NCI-H128 (cell line): Measurements from ENCODE around the gene SSR2.

Source experiments
- DNase-seq: peaks from one replicate; lab custom pipeline; 2025; ENCODE audit not compliant: unreplicated experiment; lab: John Stamatoyannopoulos, UW

Gene SSR2

DNA sequence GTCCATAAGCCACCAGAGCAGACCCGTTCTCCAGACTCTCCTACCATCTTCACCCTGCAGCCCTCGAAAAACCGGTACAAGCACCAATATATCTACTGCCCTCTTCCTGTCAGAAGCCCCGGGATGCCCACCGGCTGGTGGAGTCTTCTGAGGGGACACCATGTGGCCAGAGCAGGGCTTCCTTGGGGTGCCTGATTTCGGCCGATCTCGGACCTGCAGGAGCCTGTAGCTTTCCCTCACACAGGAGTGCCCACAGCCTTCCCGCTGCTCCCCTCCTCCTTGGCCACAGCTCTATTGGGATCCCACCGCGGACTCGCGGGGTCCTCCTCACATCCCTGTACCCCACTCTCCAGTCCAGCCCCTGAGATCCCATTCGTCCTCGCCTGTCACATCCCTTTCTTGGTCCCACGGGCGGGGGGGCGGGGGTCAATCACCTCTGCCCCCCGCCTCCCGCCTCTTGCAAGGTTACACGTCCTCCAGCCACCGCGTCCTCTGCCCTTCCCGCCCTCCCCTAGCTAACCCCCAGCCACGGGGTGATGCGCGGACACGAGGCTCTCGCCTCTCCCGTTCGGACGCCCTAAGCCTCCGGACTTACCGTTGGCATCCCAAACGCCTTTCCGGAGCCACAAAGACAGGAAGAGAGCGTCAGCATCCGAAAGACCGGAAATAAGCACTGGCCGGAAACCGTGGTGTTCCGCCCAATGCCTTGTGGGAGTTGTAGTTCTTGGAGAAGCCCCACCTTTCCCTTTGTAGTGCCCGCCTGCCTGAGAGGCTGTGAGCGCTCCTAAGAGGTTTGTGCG is at the start of gene SSR2:
Gene SSR2, minus strand, starts transcription at position 659 of the 800 bp plus-strand sequence. CDS start 784 bp downstream, outside the sequence.
- DNase-seq = peak; percentile 85

DNA sequence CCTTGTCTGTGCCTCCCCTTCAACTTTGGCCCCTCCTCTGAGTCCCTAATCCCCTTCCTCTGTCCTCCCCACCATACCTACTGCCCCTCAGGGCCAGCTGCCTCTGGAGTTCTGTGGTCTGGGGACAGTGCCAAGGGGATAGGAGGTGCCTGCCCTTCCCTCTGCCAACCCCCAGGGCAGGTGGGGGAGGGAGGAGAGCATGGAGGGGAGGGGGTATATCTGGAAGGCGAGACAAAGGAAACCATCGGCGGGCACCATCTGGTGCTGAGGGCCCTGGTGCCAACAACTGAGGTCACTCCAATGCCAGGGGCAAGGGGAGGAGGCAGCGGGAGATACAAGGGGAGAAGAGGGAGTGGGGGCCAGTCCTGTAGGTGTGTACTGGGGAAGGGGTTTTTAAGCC is 49.8 kb upstream of the SSR2 start:
- DNase-seq = no peak

DNA sequence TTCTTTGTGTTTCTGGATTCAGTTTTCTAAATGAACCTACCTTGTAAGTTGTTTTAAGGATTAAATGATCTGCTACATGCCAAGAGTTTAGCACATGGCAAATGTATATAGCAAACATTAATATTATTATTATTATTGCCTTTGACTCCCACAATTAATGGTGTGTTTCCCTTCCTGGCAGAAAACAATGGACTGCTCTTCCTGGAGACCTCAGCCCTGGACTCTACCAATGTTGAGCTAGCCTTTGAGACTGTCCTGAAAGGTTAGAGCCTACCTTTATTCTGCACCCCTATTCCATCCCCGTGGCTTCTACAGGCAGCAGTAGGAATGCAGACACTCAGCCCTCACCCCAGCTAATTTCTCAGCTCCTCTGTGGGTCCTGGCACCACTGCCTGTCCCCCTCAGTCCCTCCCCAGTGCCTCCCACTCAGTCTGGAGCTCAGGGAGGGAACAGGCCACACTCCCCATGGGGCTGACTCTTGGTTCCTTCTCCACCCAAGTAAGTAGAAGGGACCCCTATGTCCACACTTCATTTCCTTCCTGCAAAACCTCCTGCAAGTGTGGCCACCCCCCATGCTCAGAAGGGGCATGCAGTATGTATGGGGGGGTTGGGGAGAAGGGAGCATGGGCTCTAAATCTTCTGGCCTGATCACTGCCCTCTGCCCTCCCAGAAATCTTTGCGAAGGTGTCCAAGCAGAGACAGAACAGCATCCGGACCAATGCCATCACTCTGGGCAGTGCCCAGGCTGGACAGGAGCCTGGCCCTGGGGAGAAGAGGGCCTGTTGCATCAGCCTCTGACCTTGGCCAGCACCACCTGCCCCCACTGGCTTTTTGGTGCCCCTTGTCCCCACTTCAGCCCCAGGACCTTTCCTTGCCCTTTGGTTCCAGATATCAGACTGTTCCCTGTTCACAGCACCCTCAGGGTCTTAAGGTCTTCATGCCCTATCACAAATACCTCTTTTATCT is 49.0 kb upstream of the SSR2 start:
- DNase-seq = no peak

- no peak for DNase-seq
These were observed 46.5 kb upstream of the SSR2 start for GRCh38 chr1:156067262-156067661.

DNA sequence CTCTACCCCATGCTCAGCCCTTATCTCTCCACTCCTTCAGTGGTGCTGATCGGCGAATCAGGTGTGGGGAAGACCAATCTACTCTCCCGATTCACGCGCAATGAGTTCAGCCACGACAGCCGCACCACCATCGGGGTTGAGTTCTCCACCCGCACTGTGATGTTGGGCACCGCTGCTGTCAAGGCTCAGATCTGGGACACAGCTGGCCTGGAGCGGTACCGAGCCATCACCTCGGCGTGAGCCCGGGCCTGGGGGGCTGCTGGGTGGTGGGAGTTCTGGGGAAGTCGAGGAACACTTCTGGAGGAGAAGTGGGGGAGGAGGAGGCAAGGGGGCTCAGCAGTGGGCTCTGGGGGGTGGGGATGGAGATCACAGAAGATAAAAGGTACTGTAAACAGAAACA is 45.1 kb upstream of the SSR2 start:
- DNase-seq = no peak

DNA sequence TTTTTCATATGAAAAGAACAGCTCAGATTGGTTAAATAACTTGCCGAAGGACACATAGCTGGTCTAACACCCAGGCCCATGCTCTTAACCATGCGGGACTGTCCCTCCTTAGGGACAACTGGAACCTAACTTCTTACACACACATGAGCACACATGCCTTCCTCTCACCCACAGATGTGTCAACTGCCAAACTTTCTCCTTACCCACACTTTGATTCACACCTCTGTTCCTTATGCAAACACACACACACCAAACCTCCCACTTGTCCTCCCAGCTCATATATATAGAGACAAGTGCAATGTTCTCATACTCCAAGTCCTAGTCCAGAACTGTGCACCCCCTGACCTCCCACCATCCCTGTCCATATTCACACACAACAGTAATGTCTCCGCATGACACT is 44.5 kb upstream of the SSR2 start:
- DNase-seq = no peak

GRCh38 chr1:156064615-156065014 is 43.9 kb upstream of the SSR2 start:
- no peak for DNase-seq

DNA sequence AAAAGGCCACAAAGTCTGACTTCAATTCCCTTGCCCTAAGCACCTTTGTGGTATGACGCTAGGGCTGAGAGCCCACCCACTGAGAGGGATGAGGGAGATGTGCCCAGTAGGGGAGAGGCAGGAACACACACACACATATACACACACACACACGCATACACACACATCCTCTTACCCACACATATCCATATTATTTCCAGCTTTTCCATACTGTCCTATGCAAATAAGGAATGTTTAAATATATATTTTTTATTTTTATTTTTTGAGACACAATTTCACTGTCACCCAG is 43.2 kb upstream of the SSR2 start:
- DNase-seq = no peak

- no peak for DNase-seq
These were observed 41.4 kb upstream of the SSR2 start for GRCh38 chr1:156062189-156062588.

GRCh38 chr1:156060937-156061636 is 40.3 kb upstream of the SSR2 start, which contains the start of gene RAB25:
Gene RAB25, plus strand, starts transcription at chr1:156061160. Its CDS starts 241 bp downstream, at chr1:156061401.
- DNase-seq = no peak

DNA sequence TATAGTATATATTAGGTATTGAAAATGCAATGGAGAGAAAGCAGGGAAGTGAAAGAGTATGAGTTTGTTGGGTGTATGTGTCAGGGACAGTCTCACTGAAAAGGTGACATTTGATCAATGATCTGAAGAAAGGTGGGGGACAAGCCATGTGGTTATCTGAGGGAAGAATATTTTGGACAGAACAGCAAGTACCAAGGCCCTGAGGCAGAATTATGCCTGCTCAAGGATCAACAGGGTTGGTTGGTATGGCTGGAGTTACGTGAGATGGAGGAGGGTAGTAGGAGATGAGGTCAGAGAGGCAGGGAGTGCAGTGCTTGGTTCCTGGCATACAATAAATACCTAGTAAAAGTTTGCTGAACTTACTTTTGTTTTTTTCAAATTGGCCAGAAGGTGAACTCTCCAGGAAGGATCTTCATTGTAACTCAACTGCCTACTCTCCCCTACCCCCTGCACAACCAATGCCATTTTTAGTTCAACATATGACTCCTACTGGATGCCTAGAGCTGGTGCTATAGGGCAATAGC is 35.6 kb upstream of the SSR2 start:
- no peak for DNase-seq

- DNase-seq = no peak
These were observed 34.7 kb upstream of the SSR2 start for GRCh38 chr1:156055281-156056048.

DNA sequence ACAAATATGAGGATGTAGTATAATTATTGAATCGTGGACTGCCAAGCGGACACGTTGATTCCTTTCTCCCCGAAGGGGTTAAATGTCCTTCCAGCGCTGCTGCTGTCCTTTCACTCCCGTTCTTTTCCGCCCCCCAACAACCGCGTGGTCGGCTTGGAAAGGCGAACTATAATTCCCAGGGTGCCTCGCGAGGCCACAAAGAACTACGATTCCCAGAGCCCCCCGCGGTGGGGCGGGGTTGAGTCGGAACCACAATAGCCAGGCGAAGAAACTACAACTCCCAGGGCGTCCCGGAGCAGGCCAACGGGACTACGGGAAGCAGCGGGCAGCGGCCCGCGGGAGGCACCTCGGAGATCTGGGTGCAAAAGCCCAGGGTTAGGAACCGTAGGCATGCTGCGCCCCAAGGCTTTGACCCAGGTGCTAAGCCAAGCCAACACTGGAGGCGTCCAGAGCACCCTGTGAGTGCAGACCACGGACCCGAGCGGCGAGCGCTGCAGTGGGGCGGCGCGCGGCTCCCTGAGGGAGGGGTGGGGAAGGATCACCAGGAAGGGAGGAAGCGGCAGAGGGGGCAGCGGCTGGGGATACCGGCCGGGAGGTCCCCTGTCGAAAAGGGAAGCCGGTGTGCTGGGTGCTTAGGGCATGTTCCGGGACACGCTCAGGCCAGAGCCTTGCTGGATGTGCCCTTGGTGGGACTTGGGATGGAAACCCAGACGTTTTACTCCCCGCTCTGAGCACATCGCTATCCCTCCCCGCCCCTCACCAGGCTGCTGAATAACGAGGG is 33.9 kb upstream of the SSR2 start, which contains the start of gene LAMTOR2:
Gene LAMTOR2, plus strand, starts transcription at position 283 of the 781 bp plus-strand sequence. Its CDS starts 108 bp downstream, at position 391.
- DNase-seq = peak; percentile 99

DNA sequence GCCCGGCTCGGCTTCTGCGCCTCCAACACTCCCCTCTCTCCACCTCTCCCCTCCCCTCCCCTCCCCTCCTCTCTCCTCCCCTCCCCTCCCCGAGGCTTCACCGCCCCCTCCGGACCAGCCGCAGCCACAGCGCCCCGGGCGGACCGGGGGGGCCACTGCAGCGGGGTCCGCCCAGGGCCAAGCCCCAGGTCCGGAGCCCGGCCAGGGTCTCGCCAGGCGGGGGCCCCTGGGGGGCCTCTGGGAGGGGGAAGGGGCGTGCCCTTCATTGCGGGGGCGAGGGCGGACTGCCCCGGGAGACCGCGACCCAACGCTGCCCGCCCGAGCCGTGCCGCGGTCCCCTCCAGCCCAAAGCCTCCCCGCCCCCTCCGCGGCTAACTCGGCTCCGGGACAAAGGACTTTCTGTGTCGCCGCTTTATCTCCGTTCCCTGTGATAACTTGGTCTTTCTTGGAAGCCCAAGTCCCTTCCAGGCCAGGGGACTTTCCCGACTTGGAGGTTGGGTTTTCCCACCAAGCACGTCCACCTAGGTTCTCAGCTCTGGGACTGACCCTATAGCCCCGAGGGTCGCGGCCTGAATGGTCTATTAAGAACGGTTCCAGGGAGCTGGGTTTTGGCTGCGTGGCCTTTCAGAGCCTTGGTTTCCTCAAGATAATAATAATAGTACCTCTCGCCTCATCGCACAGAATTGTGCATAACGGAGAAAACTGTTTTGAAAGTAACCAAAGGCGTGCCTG is 33.2 kb upstream of the SSR2 start, which contains the start of gene UBQLN4:
Gene UBQLN4, minus strand, starts transcription at position 31 of the 732 bp plus-strand sequence. CDS start 97 bp downstream, outside the sequence.
- peak; percentile 79 for DNase-seq

- no peak for DNase-seq
These were observed 32.4 kb upstream of the SSR2 start for GRCh38 chr1:156052862-156053767.

DNA sequence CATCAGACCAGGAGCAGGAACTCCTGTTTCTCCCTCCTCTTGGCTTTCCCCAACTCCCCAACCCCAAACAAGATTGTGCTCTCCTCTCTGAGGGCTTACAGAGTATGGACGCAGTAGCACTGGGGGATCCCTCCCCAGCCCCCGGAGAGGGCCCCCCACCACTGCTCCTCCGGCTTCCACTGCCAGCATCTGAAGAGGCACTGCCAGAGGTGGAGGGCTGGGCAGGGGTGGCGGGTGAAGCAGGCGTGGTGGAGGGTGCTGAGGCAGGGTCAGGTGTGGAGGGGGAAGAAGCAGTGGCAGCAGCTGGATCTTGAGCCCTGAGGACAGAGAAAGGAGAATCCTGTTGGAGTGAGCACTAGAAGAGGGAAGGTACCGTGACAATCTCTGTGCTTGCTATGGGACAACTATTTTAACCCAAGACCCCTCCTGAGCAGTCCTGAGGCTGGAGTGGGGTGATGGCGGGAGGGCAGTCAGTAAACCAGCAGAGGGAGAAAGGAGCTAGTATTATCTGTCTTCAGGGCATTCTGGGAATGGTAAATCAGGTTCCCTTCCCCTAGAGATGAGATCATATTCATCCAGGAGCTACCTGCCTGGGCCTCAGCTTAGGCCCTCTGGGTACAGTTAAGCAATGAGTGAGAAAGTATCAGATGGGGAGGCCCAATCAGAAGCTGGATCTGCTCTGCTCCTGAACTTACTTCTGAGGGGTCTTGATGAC is 30.4 kb upstream of the SSR2 start:
- no peak for DNase-seq

GRCh38 chr1:156050376-156050775 is 29.6 kb upstream of the SSR2 start:
- no peak for DNase-seq
